Astrocyte of the cerebellum (primary cell): ENCODE measurements around the gene FCN2.

Experiments used
- DNase-seq: peaks from one replicate; pipeline ENCODE4 v3.0.0-alpha.2; 2011; ENCODE audit warnings: low read depth
- H3K4me3 ChIP-seq: 2 replicates; pipeline ENCODE4 v1.5.1; 2011; ENCODE audit warnings: mild to moderate bottlenecking, low read depth, low read length, moderate library complexity
- CTCF ChIP-seq: IDR thresholded peaks from 2 replicates; pipeline ENCODE4 v1.5.1; 2012; ENCODE audit warnings: low read length, low read depth, moderate library complexity, mild to moderate bottlenecking; ENCODE audit errors: missing control alignments
- in situ Hi-C: cut with HindIII; loops from 2 replicates; pipeline ENCODE4 v1.10.0; 2017; ENCODE audit warnings: low sequenced_read_pairs

The FCN2 gene

GRCh38 chr9:134887219-134887618 lies 6.6 kb downstream of the FCN2 start:
- no peak for TF ChIP-seq CTCF
- DNase-seq: no peak
- in situ Hi-C loops: no loop called here
- H3K4me3 ChIP-seq: no peak overlapping the region

- DNase-seq: no peak
- in situ Hi-C loops: no loop called here
- no peak for TF ChIP-seq CTCF
- no peak overlapping the region for H3K4me3 ChIP-seq
Observed at GRCh38 chr9:134887686-134888602, 7.3 kb downstream of the FCN2 start.

GRCh38 chr9:134888603-134889190 lies 8.1 kb downstream of the FCN2 start:
- no peak for DNase-seq
- in situ Hi-C loops: no loop called here
- no peak overlapping the region for H3K4me3 ChIP-seq
- no peak for TF ChIP-seq CTCF

- DNase-seq: no peak
- in situ Hi-C loops: no loop called here
- no peak for TF ChIP-seq CTCF
- no peak overlapping the region for H3K4me3 ChIP-seq
Observed at GRCh38 chr9:134889386-134890154, 9.0 kb downstream of the FCN2 start.

- no peak for TF ChIP-seq CTCF
- no peak for DNase-seq
- H3K4me3 ChIP-seq: no peak overlapping the region
- in situ Hi-C loops: no loop called here
Observed at GRCh38 chr9:134890155-134890495, 9.5 kb downstream of the FCN2 start.

GRCh38 chr9:134891053-134891452 lies 10.4 kb downstream of the FCN2 start:
- TF ChIP-seq CTCF: no peak
- in situ Hi-C loops: no loop called here
- H3K4me3 ChIP-seq: no peak overlapping the region
- DNase-seq: no peak
